Measurements from ENCODE around the gene MPLKIP.
"Not testable (repeated sequence)": the region's sequence is repeated elsewhere in the genome, so short reads cannot be mapped to it uniquely, and the experiment has no call there.

MPLKIP gene

DNA sequence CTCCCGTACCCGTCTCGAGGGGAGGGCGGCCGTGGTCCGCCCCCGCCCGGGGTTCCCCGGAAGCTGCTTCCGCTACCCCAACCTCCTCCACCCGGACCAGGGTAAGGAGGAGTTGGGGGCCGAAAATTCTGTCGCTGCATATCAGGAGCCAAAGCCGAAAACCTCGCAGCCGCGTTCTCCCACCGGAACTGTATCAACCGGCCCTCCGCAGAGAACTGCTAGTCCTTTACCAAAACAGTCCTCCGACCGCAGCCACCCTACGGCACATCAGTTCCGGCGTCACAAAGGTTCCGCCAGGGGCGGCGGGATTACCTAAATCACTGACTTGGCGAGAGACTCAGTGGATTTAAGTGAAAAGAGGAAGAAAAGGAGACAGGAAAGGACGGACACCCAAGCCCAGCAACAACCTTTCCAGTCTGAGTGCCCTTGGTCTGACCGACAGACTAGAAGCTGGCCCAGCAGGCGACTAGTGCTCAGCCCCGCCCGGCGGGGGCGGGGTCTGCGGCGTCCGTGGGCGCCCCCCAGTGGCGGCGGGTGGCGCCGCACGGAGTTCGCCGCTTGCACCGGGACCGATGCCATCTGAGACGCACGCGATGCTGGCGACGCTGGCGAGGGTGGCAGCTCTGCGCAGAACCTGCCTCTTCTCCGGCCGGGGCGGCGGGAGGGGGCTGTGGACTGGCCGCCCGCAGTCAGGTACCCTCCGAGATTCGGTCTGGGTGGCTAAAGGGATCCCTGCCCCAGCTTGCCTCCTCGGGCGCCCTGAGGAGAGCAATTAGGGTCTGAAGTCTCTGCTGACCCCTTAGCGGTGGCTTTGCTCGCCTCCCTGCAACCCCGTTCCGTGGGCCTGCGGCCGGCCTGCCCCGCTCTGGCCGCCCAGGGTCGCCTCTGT lies at the start of gene MPLKIP, which contains the start of gene SUGCT:
MPLKIP (minus strand) TSS at position 195 of the 889 bp plus-strand sequence; CDS start at position 140, 55 bp downstream.
SUGCT (plus strand) TSS at position 578 of the 889 bp plus-strand sequence.
- DNase-seq: peak; percentile 75 to 87

DNA sequence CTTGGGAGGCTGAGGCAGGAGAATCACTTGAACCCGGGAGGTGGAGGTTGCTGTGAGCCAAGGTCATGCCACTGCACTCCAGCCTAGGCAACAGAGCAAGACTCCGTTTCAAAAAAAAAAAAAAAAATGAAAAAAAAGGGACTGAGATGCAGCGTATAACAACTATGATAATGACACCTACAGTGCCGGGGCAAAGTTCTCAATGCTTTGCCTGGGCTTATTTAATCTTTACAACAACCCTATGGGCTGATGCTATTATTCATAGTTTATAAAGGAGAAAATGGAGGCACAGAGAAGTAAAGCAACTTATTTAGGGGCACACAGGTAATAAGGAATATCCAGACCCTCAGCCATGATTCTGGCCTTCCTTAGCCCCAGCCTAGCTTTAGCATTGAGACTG lies 48.0 kb upstream of the MPLKIP start:
- DNase-seq: no peak

DNA sequence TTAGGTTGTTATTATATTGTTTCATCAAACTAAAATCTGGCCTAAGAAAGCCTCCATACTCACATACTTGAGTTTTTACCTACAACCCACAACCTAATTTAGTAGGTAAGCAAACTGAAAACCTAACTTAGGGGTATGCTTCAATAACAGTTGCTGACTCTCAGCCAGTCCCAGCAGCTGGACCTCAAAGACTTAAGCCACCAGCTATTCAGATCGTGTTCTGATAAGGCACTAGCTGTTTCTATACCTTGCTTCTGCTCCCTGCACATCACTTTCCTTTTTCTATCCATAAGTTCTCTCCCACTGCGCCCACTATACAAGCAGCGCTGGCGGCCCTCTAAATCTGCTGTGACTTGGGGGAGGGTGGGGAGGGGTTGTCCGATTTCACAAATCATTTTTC lies 42.6 kb upstream of the MPLKIP start:
- no peak for DNase-seq

DNA sequence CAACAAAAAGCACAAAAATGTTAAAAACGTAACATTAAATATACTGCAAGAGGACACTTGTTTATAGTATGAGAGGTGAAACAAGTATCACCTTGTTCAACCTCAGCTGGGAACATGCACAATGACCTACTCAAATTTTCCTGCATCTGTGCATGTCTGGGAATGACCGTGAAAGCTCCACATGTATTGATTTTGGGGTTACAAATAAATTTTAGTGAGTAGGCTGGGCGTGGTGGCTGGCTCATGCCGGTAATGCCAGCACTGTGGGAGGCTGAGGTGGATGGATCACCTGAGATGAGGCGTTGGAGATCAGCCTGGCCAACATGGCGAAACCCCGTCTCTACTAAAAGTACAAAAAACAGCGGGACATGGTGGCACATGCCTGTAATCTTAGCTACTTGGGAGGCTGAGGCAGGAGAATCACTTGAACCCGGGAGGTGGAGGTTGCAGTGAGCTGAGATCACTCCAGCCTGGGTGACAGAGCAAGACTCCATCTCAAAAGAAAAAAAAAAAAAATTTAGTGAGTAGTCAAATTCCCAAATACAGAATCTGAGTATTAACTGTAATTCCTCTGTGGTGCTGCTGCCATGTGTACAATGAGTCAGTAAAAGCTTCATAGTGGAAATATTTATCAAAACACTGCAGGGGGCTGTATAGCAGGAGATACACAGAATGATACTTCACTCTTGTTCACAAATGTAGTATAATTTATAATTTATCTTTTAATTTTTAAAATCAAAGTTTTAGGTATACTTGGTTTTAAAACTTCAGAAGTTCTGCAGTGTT lies 41.5 kb upstream of the MPLKIP start:
- no peak for DNase-seq

DNA sequence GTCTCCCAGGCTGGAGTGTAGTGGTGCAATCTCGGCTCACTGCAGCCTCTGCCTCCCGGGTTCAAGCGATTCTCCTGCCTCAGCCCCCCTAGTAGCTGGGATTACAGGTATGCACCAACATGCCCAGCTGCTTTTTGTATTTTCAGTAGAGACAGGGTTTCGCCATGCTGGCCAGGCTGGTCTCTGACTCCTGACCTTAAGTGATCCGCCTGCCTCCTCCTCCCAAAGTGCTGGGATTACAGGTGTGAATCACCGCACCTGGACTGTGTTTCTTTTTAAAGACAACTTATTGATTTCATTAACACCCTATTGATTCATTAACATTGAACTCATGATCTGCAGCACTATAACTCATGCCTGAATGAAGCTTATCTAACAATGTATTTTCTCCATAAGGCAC lies 40.8 kb upstream of the MPLKIP start:
- DNase-seq: not testable (repeated sequence)

DNA sequence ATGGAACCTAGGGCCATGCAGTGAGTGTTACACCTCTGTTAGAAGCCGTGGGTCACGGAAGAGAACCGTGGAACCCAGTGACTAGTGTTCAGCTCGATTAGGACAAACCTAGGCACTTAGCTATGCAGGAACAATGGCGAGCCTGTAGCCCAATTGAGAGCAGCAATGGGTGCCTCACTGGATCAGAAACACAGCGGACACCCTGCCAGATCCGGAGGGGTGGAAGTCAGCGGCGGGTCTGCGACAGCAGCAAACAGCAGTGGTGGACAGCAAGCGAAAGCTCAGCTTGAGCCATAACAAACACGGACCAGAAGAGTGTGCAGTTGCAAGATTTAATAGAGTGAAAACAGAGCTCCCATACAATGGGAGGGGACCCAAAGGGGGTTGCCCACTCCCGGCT lies 38.7 kb upstream of the MPLKIP start:
- not testable (repeated sequence) for DNase-seq

DNA sequence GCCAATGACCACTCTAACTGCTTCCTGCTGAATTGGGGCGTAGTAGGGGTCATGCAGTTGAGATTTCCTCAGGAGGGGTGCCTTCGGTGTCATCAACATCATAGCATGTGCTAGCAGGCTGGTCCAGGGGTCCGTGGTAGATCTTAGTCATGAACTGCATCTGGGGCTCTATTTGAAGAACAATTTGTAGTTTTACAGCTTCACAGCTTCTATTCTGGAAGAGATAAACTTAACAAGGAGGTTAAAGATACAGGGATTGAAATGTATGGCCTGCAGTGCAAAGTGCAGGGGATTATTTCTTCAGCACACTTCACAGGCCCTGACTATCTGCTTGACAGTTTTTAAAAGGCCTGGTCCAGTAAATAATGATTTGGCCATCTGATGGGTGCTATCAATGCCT lies 33.8 kb upstream of the MPLKIP start:
- DNase-seq: not testable (repeated sequence)

DNA sequence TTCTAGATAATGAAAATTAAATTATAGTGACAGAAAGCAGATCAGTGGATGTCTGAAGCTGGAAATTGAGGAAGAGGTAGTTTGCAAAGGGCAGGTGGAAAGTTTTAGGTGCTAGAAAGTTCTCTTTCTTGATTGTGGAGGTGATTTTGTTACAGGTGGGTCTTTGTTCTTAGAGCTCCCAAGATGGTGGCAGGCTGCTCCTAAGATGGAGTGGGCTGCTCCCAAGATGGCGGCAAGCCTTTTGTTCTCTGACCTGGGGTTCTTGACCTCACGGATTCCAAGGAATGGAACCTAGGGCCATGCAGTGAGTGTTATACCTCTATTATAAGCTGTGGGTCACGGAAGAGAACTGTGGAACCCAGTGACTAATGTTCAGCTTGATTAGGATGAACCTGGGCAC lies 32.9 kb upstream of the MPLKIP start:
- DNase-seq: no peak

DNA sequence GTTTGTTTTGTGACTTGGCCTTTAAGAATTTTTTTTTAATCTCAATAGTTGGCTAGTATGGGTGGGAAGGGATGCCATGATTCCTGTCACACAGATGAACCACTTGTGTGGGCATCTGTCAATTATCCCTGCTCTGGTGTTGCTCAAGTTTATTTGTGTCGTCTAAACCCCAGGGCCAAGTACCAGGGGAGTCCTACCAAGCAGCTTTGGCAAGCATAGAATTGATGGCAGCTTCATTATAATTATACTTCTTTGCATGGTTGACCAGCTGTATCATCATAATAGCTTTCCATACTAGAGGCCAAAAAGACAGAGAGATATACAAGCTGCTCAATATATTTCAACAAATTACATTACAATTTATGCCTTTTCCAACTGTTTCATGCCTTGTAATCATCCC lies 30.8 kb upstream of the MPLKIP start:
- DNase-seq: no peak

DNA sequence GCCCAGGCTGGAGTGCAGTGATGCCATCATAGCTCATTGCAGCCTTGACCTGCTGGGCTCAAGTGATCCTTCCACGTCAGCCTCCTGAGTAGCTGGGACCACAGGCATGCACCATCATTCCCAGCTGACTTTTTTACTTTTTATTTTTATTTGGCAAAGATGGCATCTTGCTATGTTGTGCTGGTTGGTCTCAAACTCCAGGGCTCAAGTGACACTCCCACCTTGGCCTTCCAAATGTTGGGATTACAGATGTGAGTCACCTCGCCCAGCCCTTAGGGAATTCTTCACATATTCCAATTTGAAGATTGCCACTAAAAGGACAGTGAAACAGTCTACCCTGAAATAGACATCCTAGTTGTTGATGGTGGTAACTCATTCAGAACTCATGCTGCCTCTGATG lies 28.1 kb upstream of the MPLKIP start:
- DNase-seq: no peak

DNA sequence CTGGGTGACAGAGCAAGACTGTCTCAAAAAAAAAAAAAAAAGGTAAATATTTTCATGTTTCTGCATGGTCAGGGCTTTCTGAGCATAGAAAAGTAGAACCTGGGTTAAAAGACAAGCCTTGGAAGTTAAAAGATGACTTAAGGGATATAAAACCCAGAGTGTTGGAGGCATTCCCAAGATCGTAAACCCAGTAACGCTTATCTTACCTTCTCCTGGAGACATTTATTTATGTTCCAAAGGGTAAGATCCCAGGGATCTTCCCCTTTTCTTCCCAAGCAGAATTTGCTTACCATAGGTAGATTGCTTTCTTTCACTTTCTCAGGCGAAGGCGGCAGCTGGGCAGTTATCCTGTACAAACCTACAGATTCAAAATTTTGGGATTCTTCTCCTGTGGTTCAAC lies 22.6 kb upstream of the MPLKIP start:
- no peak for DNase-seq

DNA sequence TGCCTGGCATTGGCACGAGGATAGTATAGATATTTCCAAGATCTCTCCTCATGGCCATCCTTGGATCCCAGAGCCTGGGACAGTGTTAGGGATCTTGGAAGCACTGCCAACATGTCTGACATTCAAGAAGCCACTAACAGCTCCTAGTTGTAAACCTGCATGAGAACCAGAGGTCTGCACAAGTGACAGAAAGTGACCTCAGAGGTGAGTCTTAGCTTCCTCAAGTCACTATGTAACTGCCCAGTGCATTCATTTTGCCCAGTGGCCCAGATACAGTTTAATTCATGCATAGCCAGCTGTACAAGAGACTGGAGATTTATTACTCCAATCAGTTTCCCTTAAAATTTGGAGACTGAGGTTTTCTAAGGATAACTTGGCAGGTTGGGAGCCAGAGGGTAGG lies 17.1 kb upstream of the MPLKIP start:
- no peak for DNase-seq

DNA sequence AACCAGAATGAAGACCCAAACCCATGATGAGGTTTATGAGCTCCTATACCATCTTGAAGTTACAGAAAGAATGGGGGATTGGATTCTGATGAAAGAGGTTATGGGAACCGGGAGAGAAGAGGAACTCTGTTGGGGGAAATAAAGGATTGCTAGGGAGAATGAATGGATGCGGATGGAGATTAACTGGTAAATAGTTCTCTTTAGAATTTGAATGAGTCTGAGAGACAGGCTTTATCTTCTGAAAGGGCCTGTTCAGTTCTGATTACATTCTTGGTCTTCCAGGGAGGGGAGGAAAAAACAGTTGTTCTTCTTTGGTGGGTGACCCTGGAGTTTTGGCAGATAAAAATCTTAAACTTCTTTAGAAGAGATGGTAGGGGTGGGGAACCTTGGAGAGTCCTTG lies 14.2 kb upstream of the MPLKIP start:
- DNase-seq: no peak

DNA sequence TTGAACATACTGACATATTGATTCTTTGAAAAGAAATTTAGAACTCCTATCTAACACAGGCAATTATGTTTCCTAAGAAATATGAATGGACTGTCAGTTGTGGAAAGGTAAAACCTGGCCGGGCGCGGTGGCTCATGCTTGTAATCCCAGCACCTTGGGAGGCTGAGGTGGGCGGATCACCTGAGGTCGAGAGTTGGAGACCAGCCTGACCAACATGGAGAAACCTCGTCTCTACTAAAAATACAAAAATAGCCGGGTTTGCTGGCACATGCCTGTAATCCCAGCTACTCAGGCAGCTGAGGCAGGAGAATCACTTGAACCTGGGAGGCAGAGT lies 13.8 kb upstream of the MPLKIP start:
- not testable (repeated sequence) for DNase-seq

DNA sequence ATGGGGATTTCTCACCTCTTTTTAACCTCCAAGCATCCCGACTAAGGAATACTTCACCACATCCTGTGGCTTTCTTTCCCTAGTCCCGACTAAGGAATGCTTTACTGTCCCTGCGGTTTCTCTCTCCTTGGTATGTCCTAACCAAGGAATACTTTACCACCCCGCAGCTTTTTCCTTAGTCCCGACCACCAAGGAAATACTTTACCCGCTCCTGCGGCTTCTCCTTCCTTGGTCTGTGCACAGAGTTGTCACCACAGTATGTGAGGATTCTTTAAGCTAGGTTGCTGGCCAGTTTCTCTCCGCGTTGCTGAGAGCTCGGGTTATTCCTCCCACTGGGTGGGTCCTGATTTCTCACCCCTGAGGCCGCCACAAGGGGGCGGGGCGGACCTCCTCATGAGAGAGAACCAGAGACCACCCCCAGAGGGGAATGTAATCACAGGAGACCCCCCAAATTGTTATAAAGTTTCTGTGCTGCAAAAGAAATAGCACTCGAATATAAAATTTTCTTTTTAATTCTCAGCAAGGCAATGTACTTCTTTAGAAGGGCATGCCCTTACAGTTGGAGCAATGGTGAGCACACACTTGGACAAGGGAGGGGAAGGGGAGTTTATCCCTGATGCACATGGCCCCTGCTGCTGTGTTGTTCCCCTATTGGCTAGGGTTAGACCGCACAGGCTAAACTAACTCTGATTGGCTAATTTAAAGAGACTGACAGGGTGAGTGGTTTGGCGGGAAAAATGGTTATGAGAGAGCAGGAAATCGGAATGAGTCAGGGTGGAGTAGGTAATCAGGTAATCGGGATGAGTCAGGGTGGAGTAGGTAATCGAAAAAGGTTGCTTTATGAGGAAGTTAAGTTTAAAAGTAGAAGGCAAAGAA lies 13.2 kb upstream of the MPLKIP start:
- DNase-seq: no peak

DNA sequence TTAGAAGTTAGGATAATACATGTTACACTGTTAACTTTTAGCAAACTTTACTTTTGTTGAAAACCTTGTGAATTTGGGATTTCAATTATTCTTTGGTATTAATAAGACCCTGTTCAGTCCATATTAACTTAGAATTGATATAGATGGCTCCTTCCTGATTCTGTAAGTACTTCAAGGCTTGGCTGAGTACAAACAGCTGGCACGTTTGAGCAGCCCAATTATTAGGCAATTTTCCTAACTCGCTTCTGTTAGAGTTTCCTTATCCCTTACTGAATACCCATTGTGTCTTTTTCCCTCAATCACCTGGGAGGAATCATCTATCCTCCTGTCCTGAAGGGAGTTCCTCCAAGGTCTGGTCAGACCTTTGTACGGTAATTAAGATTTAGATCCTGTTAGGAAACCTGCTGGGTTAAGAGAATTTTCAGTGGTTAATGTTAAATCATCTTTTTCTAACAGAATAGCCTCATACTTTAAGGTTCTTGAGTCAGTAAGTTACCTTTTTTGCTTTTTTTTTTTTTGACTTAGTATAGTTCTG lies 11.2 kb upstream of the MPLKIP start:
- DNase-seq: not testable (repeated sequence)

DNA sequence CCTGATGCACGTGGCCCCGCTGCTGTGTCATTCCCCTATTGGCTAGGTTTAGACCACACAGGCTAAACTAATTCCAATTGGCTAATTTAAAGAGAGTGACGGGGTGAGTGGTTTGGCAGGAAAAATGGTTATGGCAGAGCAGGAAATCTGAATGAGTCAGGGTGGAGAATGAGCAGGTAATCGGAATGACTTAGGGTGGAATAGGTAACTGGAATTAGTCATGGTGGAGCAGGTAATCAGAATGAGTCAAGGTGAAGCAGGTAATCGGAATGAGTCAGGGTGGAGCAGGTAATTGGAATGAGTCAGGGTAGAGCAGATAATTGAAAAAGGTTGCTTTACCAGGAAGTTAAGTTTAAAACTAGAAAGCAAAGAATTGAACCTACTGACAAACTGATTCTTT lies 7.5 kb upstream of the MPLKIP start:
- not testable (repeated sequence) for DNase-seq

DNA sequence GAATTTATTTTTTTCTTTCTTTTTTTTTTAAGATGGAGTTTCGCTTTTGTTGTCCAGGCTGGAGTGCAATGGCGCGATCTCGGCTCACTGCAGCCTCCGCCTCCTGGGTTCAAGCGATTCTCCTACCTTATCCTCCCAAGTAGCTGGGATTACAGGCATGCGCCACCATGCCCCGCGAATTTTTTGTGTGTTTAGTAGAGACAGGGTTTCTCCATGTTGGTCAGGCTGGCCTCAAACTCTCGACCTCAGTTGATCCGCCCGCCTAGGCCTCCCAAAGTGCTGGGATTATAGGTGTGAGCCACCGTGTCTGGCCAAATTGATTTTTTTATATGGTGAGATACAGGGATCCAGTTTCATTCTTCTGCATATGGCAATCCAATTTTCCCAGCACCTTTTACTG lies 5.5 kb upstream of the MPLKIP start:
- not testable (repeated sequence) for DNase-seq

DNA sequence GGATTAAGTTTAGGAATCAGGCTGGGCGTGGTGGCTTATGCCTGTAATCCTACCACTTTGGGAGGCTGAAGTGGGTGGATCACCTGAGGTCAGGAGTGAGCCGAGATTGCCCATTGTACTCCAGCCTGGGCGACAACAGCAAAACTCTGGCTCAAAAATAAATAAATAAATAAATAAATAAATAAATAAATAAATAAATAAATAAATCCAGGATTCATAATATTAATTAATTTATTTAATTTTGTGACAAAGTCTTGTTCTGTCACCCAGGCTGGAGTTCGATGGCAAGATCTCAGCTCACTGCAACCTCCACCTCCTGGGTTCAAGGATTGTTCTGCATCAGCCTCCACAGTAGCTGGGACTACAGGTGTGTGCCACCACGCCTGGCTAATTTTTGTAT lies 4.6 kb upstream of the MPLKIP start:
- DNase-seq: no peak

DNA sequence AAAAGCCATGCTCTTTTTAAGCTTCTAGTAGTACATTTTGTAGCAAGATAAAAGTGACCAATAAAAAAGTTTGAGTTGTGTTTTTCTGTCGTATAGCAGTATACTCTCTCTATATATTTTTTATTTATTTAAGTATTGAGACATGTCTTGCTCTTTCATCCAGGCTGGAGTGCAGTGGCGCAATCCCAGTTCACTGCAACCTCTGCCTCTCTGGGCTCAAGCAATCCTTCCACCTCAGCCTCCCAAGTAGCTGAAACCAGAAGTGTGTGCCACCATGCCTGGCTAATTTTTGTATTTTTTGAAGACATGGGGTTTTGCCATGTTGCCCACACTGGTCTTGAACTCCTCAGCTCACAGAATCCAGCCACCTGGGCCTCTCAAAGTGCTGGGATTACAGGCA lies 3.1 kb upstream of the MPLKIP start:
- no peak for DNase-seq

DNA sequence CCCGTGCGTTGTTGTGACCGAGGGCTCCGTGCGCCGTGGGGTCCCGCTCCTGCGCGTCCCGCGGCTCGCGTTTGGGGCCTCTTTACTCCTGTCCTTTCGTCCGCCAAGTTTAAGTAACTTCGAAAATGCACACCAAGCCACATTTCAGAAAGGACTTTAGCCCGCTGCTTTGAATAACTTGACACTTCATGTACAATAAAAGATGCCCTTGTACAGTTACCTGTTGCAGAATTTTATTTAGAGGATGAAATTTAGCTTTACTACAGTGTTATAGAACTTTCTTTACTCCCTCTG lies 842 bp upstream of the MPLKIP start:
- DNase-seq: no peak

DNA sequence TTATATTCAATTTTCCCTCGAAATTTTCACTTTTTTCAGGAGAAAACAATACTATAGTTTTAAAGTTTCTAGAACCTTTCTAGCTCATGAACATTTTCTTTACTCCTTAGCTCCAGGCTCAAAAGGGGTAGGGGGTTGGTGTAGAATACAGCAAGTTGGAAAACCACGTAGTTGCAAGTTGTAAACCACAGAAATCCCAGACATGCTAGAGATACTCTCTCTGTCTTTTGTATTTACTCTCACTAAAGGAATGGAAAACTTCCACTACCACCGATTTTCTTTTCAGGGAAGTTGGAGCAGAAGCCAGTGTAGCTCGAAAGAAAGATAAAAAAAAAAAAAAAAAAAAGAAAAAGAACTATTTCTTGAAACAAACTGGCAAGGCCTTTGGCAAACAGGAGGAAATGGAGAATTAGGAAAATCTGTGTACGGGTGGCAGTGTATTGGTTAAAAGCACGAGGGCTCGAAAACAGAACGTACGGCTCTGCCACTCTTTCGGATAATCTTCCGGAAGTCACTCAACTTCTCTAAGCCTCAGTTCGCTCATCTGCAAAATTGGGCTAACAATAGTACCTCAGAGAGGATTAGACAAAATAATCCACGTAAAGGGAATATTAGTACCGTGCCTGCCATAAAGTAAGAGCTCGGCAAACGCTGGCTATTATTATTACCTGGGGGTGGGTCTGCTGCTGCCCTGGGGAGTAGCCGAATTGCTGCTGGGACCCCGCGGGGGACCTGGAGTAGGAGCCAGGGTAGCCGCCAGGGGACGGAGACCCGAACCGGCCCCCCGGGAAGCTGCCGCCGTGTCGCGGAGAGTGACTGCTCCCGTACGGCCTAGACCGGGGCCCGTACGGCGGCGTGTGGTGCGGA lies 628 bp downstream of the MPLKIP start:
- DNase-seq: peak in 1 of 2 experiments; percentile 17
